HG03342 (cell line): ENCODE measurements around the gene SRP14.

ENCODE experiments used
- ATAC-seq: cut with Tn5 transposase; IDR thresholded peaks from one replicate; pipeline ENCODE4 v1.9.1; 2021; ENCODE audit warnings: mild to moderate bottlenecking, moderate library complexity; ENCODE audit not compliant: unreplicated experiment

Gene SRP14

DNA sequence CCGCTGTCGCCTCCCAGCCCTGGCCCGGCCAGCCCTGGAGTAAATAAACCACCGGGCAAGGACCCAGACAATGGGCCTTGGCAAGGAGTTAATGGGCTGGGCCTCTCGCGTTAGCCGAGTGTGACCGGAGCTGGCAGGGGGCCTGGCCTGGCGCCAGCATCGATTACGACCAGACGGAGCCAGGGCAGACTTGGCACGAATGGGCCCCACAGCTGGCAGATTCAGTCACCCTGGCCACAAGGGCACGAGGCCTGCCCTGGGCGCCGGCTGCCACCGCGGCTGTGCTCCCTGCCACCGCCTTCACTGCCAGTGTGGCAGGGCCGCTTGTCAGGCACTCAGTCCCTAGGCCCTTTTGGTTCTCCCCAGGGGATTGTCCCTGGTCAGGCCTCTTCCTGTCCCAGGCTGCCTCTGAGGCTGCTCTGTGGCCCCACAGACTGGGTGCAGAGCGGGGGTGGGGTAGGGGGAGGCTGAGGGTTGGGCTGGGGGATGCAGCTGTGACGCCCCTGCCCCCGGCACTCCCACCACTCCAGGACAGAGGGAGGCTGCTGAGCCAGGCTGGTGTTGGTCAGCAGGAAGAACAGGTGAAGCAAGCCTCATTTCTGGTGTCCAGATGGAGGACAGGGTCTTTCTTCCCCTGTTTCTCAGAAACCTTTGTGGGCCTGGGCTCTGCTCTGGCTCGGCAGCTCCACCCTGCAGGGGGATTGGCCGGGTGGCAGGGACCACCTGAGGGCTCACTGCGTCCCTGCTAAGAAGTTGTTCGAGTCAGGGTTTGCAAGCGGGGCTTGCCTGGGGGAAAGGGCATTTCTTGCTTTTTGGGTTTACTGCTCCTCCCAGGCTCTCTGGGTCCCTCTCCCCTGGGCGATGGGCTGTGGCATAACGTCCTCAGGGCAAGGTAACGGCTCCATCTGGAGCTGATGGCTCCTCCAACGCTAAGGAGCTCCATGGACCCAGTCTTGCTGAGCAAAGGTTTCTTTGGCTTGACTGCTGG, 30.5 kb upstream of the SRP14 start:
- no peak for ATAC-seq

DNA sequence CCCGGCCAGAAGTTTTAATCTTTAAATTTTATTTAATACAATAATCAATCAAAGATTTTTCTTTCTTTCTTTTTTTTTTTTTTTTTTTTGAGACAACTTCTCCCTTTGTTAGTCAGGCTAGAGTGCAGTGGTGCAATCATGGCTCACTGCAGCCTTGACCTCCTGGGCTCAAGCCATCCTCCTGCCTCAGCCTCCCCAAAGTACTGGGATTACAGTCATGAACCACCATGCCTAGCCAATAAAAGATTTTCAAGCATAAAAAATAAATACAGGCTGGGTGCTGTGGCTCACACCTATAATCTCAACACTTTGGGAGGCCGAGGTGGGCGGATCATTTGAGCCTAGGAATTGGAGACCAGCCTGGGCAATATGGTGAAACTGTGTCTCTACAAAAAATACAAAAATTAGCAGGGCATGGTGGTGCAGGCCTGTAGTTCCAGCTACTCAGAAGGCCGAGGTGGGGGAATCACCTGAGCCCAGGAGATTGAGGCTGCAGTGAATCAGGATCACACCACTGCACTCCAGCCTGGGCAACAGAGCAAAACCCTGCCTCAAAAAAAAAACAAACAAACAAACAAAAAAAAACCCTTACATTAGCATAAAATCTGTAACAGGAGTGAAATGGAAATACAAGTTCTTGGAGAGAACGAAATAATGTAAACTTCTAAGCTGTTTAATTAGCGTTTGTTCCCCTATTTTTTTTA, 29.1 kb upstream of the SRP14 start:
- no peak for ATAC-seq

DNA sequence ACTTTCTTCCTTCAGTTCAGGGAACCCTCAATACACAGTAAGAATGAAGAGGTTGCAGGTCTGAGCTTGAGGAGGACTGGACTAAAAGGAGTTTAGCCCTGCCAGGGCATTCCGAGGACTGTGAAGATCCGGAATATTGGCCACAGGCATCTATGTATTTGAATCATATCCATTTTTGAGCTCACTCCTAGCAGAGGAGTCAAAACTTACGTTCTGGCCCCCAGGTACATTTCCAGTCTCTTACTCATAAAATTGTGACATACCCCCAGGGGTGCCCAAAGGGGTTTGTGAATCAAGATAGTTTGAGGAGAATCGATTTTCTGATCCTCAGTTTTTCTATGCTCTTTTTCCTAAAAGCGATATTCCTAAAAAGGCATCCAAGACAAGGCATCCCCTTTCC, 27.6 kb upstream of the SRP14 start:
- ATAC-seq: no peak

- ATAC-seq: no peak
Observed at GRCh38 chr15:40065166-40065565, 26.2 kb upstream of the SRP14 start.

DNA sequence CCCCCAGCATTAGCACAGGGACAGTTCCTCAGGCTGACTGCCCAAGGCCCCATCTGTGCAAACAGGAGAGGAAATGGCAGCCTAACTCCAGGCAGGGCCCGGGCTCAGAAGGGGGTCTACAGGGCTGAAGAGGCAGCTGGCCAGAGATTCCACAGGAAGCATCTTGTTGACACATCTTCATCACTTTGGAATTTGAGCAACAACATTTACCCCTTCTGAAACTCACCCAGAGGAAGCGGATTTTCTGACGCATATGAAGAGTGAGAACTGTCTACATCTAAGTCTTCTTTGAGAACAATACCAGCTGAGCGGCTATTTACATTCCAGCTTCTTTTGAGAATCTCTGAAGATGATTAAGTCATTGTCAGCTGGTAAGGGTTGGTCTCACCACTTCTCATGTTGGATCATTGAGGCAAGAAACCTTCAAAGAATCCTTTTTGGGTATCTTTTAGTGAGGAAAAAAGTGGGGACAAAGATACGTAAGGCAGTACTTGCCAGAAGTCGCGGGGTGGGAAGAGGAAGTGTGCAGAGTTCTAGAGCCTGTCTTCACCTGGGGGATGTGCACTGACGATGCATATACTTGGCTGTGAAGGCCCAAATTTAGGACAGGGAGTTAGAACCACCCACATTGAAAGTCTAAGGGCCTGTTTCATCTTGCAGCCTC, 25.4 kb upstream of the SRP14 start:
- peak; percentile 64 for ATAC-seq

GRCh38 chr15:40063563-40064011, 24.6 kb upstream of the SRP14 start:
- ATAC-seq: no peak

- no peak for ATAC-seq
Observed at GRCh38 chr15:40062816-40063562, 24.0 kb upstream of the SRP14 start.

GRCh38 chr15:40061212-40061901, 22.4 kb upstream of the SRP14 start:
- peak; percentile 51 for ATAC-seq

- ATAC-seq: no peak
Observed at GRCh38 chr15:40060236-40060961, 21.4 kb upstream of the SRP14 start.

DNA sequence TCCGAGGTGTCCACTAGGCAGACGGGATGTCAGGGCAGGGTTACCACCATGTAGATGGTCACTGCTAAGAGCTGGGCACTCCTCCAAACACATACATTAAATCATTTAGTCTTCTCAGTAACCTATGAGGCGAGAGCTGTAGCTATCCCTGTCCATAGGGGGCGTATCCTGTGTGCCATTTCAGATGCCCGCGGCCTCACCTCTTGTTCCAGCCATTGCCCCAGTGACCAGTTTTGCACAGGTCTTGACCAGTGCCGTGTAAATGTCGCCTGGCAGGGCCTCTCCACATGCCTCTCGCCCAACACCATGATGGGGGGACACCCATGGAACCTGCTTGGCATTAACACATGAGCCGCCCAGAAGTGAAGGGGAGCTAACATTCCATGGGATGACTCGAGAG, 20.8 kb upstream of the SRP14 start:
- no peak for ATAC-seq

DNA sequence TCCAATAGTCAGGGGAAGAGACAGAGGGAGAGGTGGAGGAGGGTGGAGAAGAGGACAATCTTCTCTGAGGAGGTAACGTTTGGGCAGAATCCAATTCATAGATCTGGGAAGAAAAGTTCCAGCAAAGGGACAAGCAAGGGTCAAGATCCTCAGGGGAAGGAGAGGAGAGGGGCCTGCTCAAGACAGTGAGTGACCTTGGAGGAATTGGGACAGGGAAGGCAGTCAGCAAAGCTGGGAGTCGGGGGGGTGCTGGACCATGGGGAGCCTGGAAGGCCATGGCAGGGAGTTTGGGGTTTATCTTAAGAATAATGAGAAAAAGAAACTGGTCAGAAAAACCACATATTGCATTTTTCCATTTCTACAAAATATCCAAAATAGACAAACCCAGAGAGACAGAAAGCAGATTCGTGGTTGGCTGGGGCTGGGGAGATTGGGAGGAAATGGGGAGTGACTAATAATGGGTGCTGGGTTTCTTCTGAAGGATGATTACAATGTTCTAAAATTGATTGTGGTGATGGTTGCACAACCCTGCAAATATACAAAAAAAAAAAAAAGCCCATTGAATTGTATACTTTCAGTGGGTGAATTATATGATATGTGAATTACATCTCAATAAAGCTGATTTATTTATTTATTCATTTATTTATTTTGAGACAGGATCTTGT, 19.6 kb upstream of the SRP14 start:
- ATAC-seq: no peak

GRCh38 chr15:40055576-40056293, 16.8 kb upstream of the SRP14 start:
- ATAC-seq: no peak

- peak; percentile 76 for ATAC-seq
Observed at GRCh38 chr15:40054855-40055575, 16.0 kb upstream of the SRP14 start.

- ATAC-seq: peak; percentile 42
Observed at GRCh38 chr15:40054605-40054854, 15.5 kb upstream of the SRP14 start.

DNA sequence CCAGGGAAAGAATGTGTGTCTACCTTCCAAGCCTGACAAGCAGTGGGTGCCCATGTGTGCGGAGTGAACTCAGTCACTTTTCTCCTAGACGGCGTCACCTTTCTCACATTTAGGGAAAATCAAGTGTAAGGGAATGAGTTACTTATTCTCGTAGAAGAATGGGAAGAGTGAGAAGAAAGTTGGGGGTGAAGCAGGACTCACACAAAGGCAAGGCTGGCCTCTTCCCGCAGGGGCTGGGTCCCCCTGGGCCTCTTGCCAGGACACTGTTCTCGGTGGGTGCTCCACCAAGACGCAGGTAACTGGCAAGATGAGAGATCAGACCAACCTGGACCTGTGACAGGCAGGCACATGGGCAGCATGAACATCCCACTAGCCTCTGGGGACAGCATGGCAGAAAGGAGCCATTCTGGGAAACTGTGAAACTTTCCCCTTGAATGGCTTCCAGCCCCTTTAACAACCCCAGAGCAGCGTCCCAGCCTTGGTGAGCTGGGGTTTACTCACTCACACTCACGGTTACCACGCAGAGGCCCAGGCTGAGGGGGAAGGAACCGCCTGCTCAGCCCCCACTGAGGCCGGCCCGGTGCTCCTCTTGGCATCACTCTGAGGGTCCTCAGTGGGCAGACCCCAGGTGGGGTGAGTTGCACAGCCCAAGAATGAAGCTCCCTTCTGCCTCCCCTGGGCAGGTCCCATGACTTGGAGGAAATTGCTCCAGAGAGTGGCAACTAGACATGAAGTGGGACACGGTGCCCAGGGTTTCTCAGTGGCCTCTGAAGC, 15.0 kb upstream of the SRP14 start:
- peak; percentile 27 for ATAC-seq

GRCh38 chr15:40053079-40053830, 14.3 kb upstream of the SRP14 start:
- ATAC-seq: no peak
